GM19240 (cell line): Measurements from ENCODE around the gene NHERF2.
A peak's percentile ranks its signal among the peaks of the same experiment; 100 is the strongest.

Experiments used
- DNase-seq: peaks from one replicate; pipeline ENCODE4 v3.0.0; 2011; ENCODE audit warnings: low spot score; ENCODE audit not compliant: insufficient read length

The NHERF2 gene

GRCh38 chr16:2026461-2027023, at the start of gene NHERF2:
Gene NHERF2, plus strand, starts transcription at chr16:2026902. Its CDS starts 104 bp downstream, at chr16:2027006.
- no peak for DNase-seq

GRCh38 chr16:1976951-1977874, 49.5 kb upstream of the NHERF2 start:
- no peak for DNase-seq

DNA sequence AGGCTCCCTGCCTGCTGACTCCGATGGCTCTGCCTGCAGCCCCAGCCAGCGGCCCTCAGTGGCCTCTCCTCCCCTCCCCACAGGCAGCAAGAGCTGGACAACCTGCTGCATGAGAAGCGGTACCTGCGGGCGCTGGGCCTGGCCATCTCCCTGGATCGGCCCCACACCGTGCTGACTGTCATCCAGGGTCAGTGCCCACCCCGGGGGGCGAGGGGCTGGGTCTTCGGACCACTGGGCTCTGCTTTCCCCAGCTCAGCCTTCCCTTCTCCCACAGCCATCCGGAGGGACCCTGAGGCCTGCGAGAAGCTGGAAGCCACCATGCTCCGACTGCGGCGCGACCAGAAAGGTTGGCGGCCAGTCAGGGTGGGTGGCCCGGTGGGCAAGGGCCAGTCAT, 48.8 kb upstream of the NHERF2 start:
- no peak for DNase-seq

DNA sequence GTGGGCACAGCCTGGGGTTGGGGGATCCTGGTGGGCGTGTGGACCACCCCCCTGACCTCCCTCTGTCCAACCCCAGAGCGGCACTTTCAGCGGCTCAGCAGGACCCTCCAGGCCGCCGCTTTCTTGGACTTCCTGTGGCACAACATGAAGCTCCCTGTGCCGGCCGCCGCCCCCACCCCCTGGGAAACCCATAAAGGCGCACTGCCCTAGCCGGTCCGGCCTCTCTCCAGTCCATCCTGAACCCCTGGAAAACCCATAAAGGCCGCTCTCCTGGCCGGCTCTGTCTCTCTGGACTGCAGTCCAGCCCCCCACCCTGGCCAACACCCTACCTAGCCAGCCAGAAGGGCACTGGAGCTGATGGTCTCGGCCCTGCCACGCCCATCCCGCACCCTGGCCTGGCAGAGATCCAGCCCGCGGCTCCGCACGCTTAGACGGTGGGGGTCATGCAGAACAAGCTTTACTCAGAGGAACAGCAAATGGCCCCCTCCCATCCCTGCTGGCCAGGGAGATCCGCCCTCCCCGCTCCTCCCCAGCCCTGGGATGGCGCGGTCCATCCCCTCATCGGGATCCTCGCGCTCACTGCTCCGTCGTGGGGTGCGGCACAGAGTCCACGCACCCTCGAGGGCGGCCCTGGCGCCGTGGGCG, 48.1 kb upstream of the NHERF2 start:
- DNase-seq, result no peak

DNA sequence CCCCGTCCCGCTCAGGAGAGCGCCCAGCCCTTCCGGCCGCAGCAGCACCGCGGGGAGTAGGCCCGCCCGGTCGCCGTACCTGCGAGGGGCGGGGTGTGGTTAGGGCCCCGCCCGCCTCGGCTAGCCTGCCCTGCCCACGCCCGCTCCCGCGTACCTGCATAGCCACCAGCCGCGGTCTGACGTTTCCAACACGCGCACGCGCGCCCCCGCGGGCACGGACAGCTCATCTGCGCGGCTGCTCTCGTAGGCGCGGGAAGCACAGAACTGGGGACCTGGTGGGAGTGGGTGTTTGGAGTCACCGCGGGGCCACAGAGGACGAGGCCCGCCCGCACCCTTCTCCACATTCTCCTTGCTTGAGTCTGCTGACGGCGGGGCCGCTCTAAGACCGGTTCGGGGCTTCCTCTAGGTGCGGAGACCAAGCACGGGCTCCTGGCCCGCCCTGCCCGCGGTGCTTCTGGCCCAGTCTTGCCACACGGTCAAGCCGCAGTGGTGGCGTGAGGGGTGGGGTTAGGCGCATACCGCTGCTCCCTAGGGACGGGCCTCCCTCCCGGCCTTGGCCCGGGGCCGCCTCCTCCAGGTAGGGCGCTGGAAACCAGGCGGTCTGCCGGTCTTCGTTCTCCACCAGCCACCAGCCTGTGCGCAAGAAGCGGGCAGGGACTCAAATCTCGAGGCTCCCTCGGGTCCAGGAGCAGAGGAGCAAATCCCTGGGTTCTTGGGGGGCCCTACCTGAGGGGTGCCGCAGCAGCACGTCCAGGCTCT, 47.3 kb upstream of the NHERF2 start:
- DNase-seq, result no peak

- no peak for DNase-seq
Observed at GRCh38 chr16:1980030-1980769, 46.5 kb upstream of the NHERF2 start.

- DNase-seq, result no peak
Observed at GRCh38 chr16:1980770-1981087, 46.0 kb upstream of the NHERF2 start.

- DNase-seq, result no peak
Observed at GRCh38 chr16:1981398-1981836, 45.3 kb upstream of the NHERF2 start, which contains the start of gene NOXO1. Gene NOXO1, minus strand, starts transcription at chr16:1981469. Its CDS starts 290 bp downstream, at chr16:1981179.

GRCh38 chr16:1982013-1982433, 44.7 kb upstream of the NHERF2 start:
- DNase-seq, result no peak

DNA sequence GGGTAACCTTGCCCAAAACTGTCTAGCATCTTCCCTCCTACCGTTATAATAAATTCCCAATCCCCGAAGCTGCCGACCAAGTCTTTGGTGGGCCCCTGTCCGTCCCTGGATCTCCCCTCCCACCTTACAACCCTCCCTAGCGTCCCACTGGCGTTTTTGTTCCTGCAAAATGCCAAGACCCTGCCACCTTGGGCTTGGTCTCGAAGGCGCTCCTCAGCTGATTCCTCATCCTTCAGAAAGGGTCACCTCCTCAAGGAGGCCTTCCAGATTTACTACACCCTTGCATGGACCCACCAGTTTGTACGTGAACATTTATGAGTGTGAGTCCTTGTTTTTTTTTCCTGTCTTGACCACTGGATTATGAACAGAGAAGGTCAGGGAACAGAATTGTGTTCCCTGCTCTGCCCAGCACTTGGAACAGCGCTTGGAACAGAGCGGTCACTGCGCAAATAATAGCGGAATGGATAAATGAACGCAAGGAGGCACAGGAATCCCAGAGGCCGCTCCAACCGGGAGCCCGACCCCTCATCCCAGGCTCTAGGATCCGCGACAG, 43.6 kb upstream of the NHERF2 start:
- DNase-seq, result no peak

GRCh38 chr16:1983544-1984346, 43.0 kb upstream of the NHERF2 start, which contains the start of gene GFER:
Gene GFER, plus strand, starts transcription at chr16:1984193. Its CDS starts 26 bp downstream, at chr16:1984219.
- peak; percentile 98 for DNase-seq

DNA sequence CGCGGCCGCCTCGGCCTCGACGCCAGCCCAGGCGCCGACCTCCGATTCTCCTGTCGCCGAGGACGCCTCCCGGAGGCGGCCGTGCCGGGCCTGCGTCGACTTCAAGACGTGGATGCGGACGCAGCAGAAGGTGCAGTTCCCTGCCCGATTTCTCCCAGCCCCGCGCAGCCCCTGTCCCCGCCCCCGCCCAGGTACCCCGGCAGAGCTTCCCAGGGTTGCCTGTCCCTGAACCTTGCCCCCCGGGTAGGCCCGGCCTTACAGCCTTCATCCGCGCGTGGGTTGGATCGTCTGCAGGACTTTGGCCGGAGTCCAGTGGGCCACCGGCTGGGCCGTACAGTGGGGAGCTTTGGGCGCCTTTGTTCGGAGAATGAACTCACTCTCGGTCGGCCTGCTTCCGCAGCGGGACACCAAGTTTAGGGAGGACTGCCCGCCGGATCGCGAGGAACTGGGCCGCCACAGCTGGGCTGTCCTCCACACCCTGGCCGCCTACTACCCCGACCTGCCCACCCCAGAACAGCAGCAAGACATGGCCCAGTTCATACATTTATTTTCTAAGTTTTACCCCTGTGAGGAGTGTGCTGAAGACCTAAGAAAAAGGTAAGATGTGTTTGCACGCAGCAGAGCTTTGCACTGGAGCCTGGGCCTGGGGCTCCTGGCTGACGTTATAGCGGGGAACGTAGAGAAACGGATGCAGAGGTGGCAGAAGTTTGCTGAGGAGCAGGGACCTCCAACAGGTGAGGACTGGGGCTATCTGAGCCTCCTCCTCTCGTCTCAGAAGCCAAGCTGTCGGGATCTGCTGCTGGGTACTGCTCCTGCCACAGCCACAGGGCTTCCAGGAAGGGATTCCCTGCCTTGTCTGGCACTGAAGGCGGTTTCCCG, 42.1 kb upstream of the NHERF2 start:
- no peak for DNase-seq

- DNase-seq, result no peak
Observed at GRCh38 chr16:1985466-1986150, 41.1 kb upstream of the NHERF2 start.

DNA sequence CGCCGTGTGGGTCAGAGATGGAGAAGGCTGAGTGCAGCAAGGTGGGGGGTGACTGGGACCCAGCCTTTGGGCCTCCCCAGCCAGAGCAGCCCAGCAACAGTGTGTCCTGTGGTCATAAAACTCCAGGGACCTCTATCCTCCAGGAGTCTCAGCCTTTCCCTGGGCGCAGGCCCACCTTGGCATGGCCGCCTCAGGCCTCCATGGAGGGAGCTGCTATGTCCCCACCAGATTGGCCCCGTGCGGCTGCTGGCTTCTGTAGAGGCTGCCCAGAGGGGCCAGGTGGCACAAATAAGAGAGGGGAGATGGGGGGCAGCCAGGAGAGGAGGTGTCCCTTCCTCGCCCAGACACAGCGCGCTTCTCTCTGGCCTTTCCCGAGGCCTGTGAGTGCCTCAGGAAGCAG, 39.5 kb upstream of the NHERF2 start:
- no peak for DNase-seq

GRCh38 chr16:1989209-1990100, 37.2 kb upstream of the NHERF2 start, which contains the start of gene SYNGR3:
Gene SYNGR3, plus strand, starts transcription at chr16:1989970. Its CDS starts 133 bp downstream, at chr16:1990103.
- DNase-seq, result no peak

- no peak for DNase-seq
Observed at GRCh38 chr16:1990101-1990350, 36.7 kb upstream of the NHERF2 start.
